Vagina (tissue), 2 donors: ENCODE results near the gene CLDN18.

Source experiments
- POLR2A ChIP-seq, 2 donors: fragments of 450-650 bp; IDR thresholded peaks; one replicate each; pipeline ENCODE4 v1.6.1; 2017; ENCODE audit warnings: antibody characterized with exemption in 2 of 2, mild to moderate bottlenecking in 2 of 2, moderate library complexity in 2 of 2
- POLR2AphosphoS5 ChIP-seq, 2 donors: sonication (generic); formaldehyde crosslinking; IDR thresholded peaks; one replicate each; pipeline ENCODE4 v1.9.0; 2017; ENCODE audit warnings: antibody characterized with exemption in 2 of 2, mild to moderate bottlenecking in 2 of 2, low read depth in 1 of 2; ENCODE audit not compliant: insufficient read depth in 1 of 2
- TF ChIP-seq, protein P1 (sequence below), 3 experiments: fragments of 450-650 bp in 2 of 3; fragments of 200-600 bp in 1 of 3; sonication (generic) in 1 of 3; IDR thresholded peaks; one replicate each; pipeline ENCODE4 v1.5.1; 2017 to 2019; ENCODE audit warnings: antibody characterized with exemption in 3 of 3, mild to moderate bottlenecking in 2 of 3, moderate library complexity in 2 of 3

- TF ChIP-seq, protein P1, sequence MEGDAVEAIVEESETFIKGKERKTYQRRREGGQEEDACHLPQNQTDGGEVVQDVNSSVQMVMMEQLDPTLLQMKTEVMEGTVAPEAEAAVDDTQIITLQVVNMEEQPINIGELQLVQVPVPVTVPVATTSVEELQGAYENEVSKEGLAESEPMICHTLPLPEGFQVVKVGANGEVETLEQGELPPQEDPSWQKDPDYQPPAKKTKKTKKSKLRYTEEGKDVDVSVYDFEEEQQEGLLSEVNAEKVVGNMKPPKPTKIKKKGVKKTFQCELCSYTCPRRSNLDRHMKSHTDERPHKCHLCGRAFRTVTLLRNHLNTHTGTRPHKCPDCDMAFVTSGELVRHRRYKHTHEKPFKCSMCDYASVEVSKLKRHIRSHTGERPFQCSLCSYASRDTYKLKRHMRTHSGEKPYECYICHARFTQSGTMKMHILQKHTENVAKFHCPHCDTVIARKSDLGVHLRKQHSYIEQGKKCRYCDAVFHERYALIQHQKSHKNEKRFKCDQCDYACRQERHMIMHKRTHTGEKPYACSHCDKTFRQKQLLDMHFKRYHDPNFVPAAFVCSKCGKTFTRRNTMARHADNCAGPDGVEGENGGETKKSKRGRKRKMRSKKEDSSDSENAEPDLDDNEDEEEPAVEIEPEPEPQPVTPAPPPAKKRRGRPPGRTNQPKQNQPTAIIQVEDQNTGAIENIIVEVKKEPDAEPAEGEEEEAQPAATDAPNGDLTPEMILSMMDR (IDR thresholded peaks at IDR 0.05), result no peak
- TF ChIP-seq POLR2A (IDR thresholded peaks at IDR 0.05), result no peak
- no peak for TF ChIP-seq POLR2AphosphoS5 (IDR thresholded peaks at IDR 0.05; ENCODE audit: insufficient read depth in 1 of 2, low read depth in 1 of 2)
Observed at GRCh38 chr3:138019281-138020069, 9.5 kb downstream of the CLDN18 start.
